Neural cell (in vitro differentiated cells): ENCODE results near the gene IL11. TPM values are rescaled to one million over a fixed set of nuclear protein-coding genes. Genes with fewer than 3 reads are reported as not detected.
A peak's percentile ranks its signal among the peaks of the same experiment; 100 is the strongest.

Experiments
- H2AFZ ChIP-seq: fragments of 200-600, 300-800 bp; sonication (generic), shearing (Covaris generic); 2 replicates; pipeline ENCODE4 v1.6.0; 2014; ENCODE audit warnings: low read depth, mild to moderate bottlenecking, antibody characterized with exemption, low read length, moderate library complexity
- H3F3A ChIP-seq: fragments of 200-600 bp; shearing (Covaris generic); 2 replicates; pipeline ENCODE4 v1.6.1; 2016; ENCODE audit warnings: mild to moderate bottlenecking, moderate library complexity, mixed read lengths, antibody characterized with exemption, low read length; ENCODE audit not compliant: insufficient read depth, poor library complexity, severe bottlenecking
- H3K27ac ChIP-seq: fragments of 200-600, 300-800 bp; sonication (generic), shearing (Covaris generic); 2 replicates; pipeline ENCODE4 v1.5.1; 2014; ENCODE audit warnings: mild to moderate bottlenecking, low read length, moderate library complexity
- H3K27me3 ChIP-seq: fragments of 300-800, 200-600 bp; sonication (generic), shearing (Covaris generic); 2 replicates; pipeline ENCODE4 v1.6.0; 2014; ENCODE audit warnings: mild to moderate bottlenecking, low read depth, low read length, moderate library complexity; ENCODE audit not compliant: insufficient read depth
- H3K36me3 ChIP-seq: fragments of 300-800, 200-600 bp; sonication (generic), shearing (Covaris generic); 2 replicates; pipeline ENCODE4 v1.5.1; 2014; ENCODE audit warnings: mild to moderate bottlenecking, antibody characterized with exemption, low read length, moderate library complexity; ENCODE audit not compliant: insufficient read depth
- H3K4me2 ChIP-seq: fragments of 300-800, 200-600 bp; sonication (generic), shearing (Covaris generic); 2 replicates; pipeline ENCODE4 v1.6.0; 2014; ENCODE audit warnings: mild to moderate bottlenecking, low read length
- H3K4me3 ChIP-seq: fragments of 300-800, 200-600 bp; sonication (generic), shearing (Covaris generic); 2 replicates; pipeline ENCODE4 v1.5.1; 2014; ENCODE audit warnings: mild to moderate bottlenecking, low read length, moderate library complexity
- H3K79me2 ChIP-seq: fragments of 200-600 bp; shearing (Covaris generic); replicated peaks from 2 replicates; pipeline ENCODE4 v1.6.0; 2014; ENCODE audit warnings: mild to moderate bottlenecking, low read length, moderate library complexity; ENCODE audit not compliant: insufficient read depth
- H3K9ac ChIP-seq: fragments of 300-800, 200-600 bp; sonication (generic), shearing (Covaris generic); 2 replicates; pipeline ENCODE4 v1.6.1; 2016; ENCODE audit warnings: mild to moderate bottlenecking, low read length, mixed read lengths
- H3K9me2 ChIP-seq: fragments of 200-600 bp; shearing (Covaris generic); 2 replicates; pipeline ENCODE4 v1.6.1; 2016; ENCODE audit warnings: mild to moderate bottlenecking, low read length, mixed read lengths; ENCODE audit not compliant: insufficient read depth
- H3K9me3 ChIP-seq: fragments of 200-600, 300-800 bp; sonication (generic), shearing (Covaris generic); 2 replicates; pipeline ENCODE4 v1.6.1; 2016; ENCODE audit warnings: mild to moderate bottlenecking, mixed run types, low read length, moderate library complexity, mixed read lengths
- H4K20me1 ChIP-seq: fragments of 200-600 bp; shearing (Covaris generic); 2 replicates; pipeline ENCODE4 v1.6.1; 2016; ENCODE audit warnings: mild to moderate bottlenecking, mixed run types; ENCODE audit not compliant: insufficient read depth
- EP300 ChIP-seq: fragments of 450-650 bp; conservative IDR thresholded peaks from 2 replicates; pipeline ENCODE4 v1.6.1; 2014; ENCODE audit warnings: antibody characterized with exemption, mild to moderate bottlenecking, moderate library complexity; ENCODE audit not compliant: poor library complexity, severe bottlenecking
- EZH2 ChIP-seq: fragments of 200-600, 300-800 bp; shearing (Covaris generic), sonication (generic); IDR thresholded peaks from 2 replicates; pipeline ENCODE4 v1.6.1; 2014; ENCODE audit warnings: antibody characterized with exemption, low read length, borderline replicate concordance, mild to moderate bottlenecking; ENCODE audit not compliant: insufficient read depth, poor library complexity, severe bottlenecking
- MXI1 ChIP-seq: fragments of 450-650 bp; conservative IDR thresholded peaks from 2 replicates; pipeline ENCODE4 v1.6.1; 2014; ENCODE audit warnings: antibody characterized with exemption, mild to moderate bottlenecking; ENCODE audit not compliant: poor library complexity, severe bottlenecking
- POLR2AphosphoS5 ChIP-seq: IDR thresholded peaks from 2 replicates; pipeline ENCODE4 v1.6.1; 2012
- RAD21 ChIP-seq: fragments of 450-650 bp; conservative IDR thresholded peaks from 2 replicates; pipeline ENCODE4 v1.6.1; 2014; ENCODE audit warnings: antibody characterized with exemption, mild to moderate bottlenecking, moderate library complexity
- SMC3 ChIP-seq: fragments of 450-650 bp; conservative IDR thresholded peaks from 2 replicates; pipeline ENCODE4 v1.6.1; 2014; ENCODE audit warnings: antibody characterized with exemption, mild to moderate bottlenecking, moderate library complexity; ENCODE audit not compliant: poor library complexity
- TAF1 ChIP-seq: IDR thresholded peaks from 2 replicates; pipeline ENCODE4 v1.6.1; 2012; ENCODE audit warnings: low read depth
- polyA minus RNA-seq: library from RNA; depleted of rRNA, polyadenylated mRNA; stranded (reverse); fragments of >200 nt; gene quantifications from 2 replicates; pipeline ENCODE4 v1.2.3, GENCODE V29; 2014
- polyA plus RNA-seq: library from polyadenylated mRNA; depleted of rRNA; stranded (reverse); fragments of >200 nt; gene quantifications from 2 replicates; pipeline ENCODE4 v1.2.3, GENCODE V29; 2014
- TF ChIP-seq, protein P1 (sequence below): fragments of 450-650 bp; IDR thresholded peaks from 2 replicates; pipeline ENCODE4 v1.5.1; 2014; ENCODE audit warnings: antibody characterized with exemption, mild to moderate bottlenecking, moderate library complexity; ENCODE audit not compliant: poor library complexity, severe bottlenecking
- TF ChIP-seq, protein P2 (sequence below): IDR thresholded peaks from 2 replicates; pipeline ENCODE4 v1.6.1; 2012; ENCODE audit warnings: borderline replicate concordance

Gene IL11
- polyA plus RNA-seq (0.62 and 1.7 TPM in 2 replicates), polyA minus RNA-seq (0.23 TPM in 1 of 2 replicates, not detected in the other)

DNA sequence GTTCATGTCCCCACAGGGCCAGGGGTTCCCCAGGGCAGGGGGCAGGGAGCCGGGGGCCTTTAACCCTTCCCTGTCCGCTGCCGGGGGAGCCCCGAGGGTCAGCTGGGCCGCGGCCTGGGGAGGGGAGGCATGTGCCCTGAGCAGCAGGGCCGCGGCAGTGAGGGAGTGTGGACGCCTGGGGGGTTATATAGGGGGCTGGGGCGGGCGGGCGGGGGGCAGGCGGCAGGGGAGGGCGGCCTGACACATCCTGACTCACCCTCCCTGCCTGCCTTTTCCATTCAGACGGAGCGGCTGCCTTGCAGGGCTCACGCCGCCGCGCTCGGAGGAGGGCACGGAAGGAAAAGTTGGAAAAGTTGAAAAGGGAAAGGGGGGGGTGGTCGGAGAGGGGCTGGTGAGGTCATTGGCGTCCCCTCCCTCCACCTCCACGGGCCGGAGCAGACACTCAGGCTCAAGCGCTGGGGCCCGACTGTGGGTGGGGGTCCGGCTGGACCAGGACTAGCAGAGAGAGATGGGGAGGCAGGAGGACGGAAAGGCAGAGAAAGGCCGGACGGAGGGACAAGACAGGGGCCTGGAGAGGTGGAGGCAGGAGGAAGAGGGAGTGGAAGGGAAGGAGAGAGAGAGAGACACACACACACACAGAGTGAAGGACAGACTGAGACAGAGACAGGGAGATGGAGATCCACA lies at the start of gene IL11:
IL11 (minus strand) TSS at position 159 of the 684 bp plus-strand sequence; CDS start at position 6, 153 bp downstream.
- H3K4me2 ChIP-seq: peak within 1 kb of the TSS; percentile 48
- H2AFZ ChIP-seq: no peak within 1 kb of the TSS
- H3K9ac ChIP-seq: peak within 1 kb of the TSS; percentile 49
- H3K27ac ChIP-seq: no peak within 1 kb of the TSS
- H3K79me2 ChIP-seq: no peaks in the 10 kb centered on the region
- peak within 1 kb of the TSS; percentile 68 for H3K4me3 ChIP-seq
- no peaks in the 10 kb centered on the region for H3F3A ChIP-seq
- peaks cover 35% of the 10 kb centered on the region for H3K27me3 ChIP-seq
- no peaks in the 10 kb centered on the region for H3K36me3 ChIP-seq
- no peaks in the 10 kb centered on the region for H4K20me1 ChIP-seq
- no peaks in the 10 kb centered on the region for H3K9me3 ChIP-seq
- TF ChIP-seq POLR2AphosphoS5: no peak
- TF ChIP-seq, protein P1, sequence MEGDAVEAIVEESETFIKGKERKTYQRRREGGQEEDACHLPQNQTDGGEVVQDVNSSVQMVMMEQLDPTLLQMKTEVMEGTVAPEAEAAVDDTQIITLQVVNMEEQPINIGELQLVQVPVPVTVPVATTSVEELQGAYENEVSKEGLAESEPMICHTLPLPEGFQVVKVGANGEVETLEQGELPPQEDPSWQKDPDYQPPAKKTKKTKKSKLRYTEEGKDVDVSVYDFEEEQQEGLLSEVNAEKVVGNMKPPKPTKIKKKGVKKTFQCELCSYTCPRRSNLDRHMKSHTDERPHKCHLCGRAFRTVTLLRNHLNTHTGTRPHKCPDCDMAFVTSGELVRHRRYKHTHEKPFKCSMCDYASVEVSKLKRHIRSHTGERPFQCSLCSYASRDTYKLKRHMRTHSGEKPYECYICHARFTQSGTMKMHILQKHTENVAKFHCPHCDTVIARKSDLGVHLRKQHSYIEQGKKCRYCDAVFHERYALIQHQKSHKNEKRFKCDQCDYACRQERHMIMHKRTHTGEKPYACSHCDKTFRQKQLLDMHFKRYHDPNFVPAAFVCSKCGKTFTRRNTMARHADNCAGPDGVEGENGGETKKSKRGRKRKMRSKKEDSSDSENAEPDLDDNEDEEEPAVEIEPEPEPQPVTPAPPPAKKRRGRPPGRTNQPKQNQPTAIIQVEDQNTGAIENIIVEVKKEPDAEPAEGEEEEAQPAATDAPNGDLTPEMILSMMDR: no peak
- TF ChIP-seq SMC3: no peak
- TF ChIP-seq, protein P2, sequence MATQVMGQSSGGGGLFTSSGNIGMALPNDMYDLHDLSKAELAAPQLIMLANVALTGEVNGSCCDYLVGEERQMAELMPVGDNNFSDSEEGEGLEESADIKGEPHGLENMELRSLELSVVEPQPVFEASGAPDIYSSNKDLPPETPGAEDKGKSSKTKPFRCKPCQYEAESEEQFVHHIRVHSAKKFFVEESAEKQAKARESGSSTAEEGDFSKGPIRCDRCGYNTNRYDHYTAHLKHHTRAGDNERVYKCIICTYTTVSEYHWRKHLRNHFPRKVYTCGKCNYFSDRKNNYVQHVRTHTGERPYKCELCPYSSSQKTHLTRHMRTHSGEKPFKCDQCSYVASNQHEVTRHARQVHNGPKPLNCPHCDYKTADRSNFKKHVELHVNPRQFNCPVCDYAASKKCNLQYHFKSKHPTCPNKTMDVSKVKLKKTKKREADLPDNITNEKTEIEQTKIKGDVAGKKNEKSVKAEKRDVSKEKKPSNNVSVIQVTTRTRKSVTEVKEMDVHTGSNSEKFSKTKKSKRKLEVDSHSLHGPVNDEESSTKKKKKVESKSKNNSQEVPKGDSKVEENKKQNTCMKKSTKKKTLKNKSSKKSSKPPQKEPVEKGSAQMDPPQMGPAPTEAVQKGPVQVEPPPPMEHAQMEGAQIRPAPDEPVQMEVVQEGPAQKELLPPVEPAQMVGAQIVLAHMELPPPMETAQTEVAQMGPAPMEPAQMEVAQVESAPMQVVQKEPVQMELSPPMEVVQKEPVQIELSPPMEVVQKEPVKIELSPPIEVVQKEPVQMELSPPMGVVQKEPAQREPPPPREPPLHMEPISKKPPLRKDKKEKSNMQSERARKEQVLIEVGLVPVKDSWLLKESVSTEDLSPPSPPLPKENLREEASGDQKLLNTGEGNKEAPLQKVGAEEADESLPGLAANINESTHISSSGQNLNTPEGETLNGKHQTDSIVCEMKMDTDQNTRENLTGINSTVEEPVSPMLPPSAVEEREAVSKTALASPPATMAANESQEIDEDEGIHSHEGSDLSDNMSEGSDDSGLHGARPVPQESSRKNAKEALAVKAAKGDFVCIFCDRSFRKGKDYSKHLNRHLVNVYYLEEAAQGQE: no peak
- no peak for TF ChIP-seq EP300
- TF ChIP-seq TAF1: no peak
- no peak for TF ChIP-seq MXI1
- no peak for TF ChIP-seq EZH2
- TF ChIP-seq RAD21: no peak
- no peaks in the 10 kb centered on the region for H3K9me2 ChIP-seq

DNA sequence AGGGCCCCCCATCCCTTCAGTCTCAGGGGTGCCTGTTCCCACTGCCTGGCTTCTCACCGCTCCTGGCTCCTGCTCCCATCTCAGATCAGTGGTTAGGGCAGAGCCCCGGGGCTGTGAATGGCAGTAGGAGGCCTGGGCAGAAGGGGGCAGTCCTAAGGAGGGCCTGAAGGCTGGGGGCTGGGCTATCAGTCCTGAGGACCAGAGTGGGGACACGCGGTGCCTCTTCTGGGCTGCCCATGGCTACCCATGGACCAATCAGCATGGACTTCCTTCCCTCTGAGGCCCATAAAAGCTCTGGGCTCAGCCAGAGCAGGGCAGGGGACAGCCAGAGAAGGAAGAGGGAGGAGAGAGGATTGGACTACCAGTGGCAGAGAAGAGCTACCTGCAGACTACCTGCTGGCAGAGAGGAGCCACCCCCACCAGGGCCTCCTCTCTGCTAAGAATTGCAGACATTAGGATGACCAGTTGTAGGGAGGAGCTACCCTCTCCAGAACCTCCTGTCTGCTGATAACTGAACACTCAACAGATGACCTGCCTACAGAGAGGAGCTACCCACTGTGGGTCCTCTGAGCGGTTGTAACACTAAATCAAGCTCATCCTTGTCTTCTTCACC lies 49.5 kb upstream of the IL11 start:
- Histone ChIP-seq H3K27me3 (no peaks in the 10 kb centered on the region), H3K4me2 (no peak overlapping the region), H3K9ac (no peak overlapping the region), H3K9me2 (no peaks in the 10 kb centered on the region), H3K9me3 (no peaks in the 10 kb centered on the region), H3K27ac (no peak overlapping the region), H3K36me3 (no peaks in the 10 kb centered on the region), H4K20me1 (no peaks in the 10 kb centered on the region), H3K4me3 (no peak overlapping the region), H3F3A (no peaks in the 10 kb centered on the region), H2AFZ (no peak overlapping the region), H3K79me2 (no peaks in the 10 kb centered on the region)
- TF ChIP-seq TAF1 (no peak), RAD21 (no peak), SMC3 (no peak), EP300 (no peak), EZH2 (no peak), MXI1 (no peak), POLR2AphosphoS5 (no peak)
- TF ChIP-seq, protein P2: no peak
- TF ChIP-seq, protein P1: no peak
